NT2/D1 (cell line): ENCODE data around the gene PLXNC1.

Experiments
- DNase-seq: peaks from one replicate; pipeline ENCODE4 v3.0.0-alpha.2; 2011; ENCODE audit warnings: low read depth, low spot score
- H3K27me3 ChIP-seq: 2 replicates; pipeline ENCODE4 v1.6.0; 2011; ENCODE audit warnings: mild to moderate bottlenecking; ENCODE audit not compliant: insufficient read length, insufficient read depth
- H3K36me3 ChIP-seq: 2 replicates; pipeline ENCODE4 v1.6.1; 2011; ENCODE audit warnings: mild to moderate bottlenecking, low read length, mixed read lengths; ENCODE audit not compliant: insufficient read depth, insufficient read length
- H3K4me1 ChIP-seq: 2 replicates; pipeline ENCODE4 v1.5.1; 2011; ENCODE audit not compliant: insufficient read depth, insufficient read length
- H3K4me3 ChIP-seq: 2 replicates; pipeline ENCODE4 v1.5.1; 2011; ENCODE audit warnings: low read depth; ENCODE audit not compliant: insufficient read length
- H3K9ac ChIP-seq: 2 replicates; pipeline ENCODE4 v1.6.0; 2011; ENCODE audit warnings: low read depth; ENCODE audit not compliant: insufficient read length
- H3K9me3 ChIP-seq: 2 replicates; pipeline ENCODE4 v1.5.1; 2011; ENCODE audit warnings: mild to moderate bottlenecking, low read length; ENCODE audit not compliant: insufficient read depth
- SUZ12 ChIP-seq: IDR thresholded peaks from 2 replicates; pipeline ENCODE4 v1.6.1; 2011; ENCODE audit not compliant: insufficient read length, insufficient read depth; ENCODE audit errors: extremely low read depth
- YY1 ChIP-seq: IDR thresholded peaks from 2 replicates; pipeline ENCODE4 v1.6.1; 2011; ENCODE audit not compliant: insufficient read length, insufficient read depth
- ZNF274 ChIP-seq: IDR thresholded peaks from 2 replicates; pipeline ENCODE4 v1.6.1; 2011; ENCODE audit warnings: mild to moderate bottlenecking, low read depth, low read length

Gene PLXNC1

DNA sequence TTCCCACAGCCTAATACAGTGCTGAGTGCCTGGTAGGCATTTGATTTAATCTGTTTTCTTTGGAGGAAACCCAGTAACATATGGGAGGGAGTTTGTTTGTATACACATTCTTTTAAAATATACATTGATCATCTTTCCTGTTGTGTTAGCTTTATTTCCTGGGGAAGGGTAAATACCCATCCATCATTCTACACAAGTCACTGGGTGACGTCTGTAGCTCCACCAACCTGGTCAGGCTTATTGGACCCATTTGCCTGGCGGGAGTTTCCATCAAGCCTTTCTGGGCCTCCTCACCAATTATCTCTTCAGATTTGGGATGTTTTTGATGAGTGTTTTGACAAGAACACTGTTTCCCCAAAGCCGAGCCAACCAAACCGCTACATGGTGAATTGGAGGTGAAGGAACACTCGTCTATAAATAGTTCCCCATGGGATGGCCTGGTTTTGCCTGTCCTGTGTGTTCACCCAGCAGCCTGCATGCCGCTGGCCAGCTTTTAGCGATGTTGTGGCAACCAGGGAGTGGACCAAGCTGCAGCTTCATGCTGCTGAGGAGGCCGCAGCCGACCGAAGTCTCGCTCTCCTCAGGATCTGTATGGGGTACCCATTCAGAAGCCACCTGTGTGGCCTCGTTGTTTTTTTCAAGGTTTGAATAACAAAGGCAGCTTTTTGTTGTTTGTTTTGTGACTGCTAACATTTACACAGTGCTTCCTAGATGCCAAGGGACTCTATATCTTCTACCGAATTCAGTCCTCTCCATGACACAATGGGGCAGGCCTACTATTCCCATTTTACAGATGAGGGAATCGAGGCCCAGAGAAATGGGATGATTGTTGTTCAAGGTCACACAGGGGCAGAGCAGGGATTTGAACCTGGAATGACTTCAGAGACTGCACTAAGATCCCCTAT, 22.6 kb downstream of the PLXNC1 start:
- no peak for TF ChIP-seq SUZ12
- no peak for TF ChIP-seq YY1
- Histone ChIP-seq H3K9me3 (no peaks in the 10 kb centered on the region), H3K4me3 (no peak overlapping the region), H3K9ac (no peak overlapping the region), H3K4me1 (peaks cover 10% of the 10 kb centered on the region), H3K36me3 (no peaks in the 10 kb centered on the region), H3K27me3 (no peaks in the 10 kb centered on the region)
- DNase-seq, result no peak

GRCh38 chr12:94171595-94171930, 23.2 kb downstream of the PLXNC1 start:
- peaks cover 10% of the 10 kb centered on the region for H3K4me1 ChIP-seq
- H3K4me3 ChIP-seq, result no peak overlapping the region
- no peak overlapping the region for H3K9ac ChIP-seq
- DNase-seq, result no peak
- no peaks in the 10 kb centered on the region for H3K9me3 ChIP-seq
- H3K36me3 ChIP-seq, result no peaks in the 10 kb centered on the region
- no peaks in the 10 kb centered on the region for H3K27me3 ChIP-seq
- TF ChIP-seq YY1 (no peak), SUZ12 (no peak), ZNF274 (no peak)

- H3K36me3 ChIP-seq, result no peaks in the 10 kb centered on the region
- H3K27me3 ChIP-seq, result no peaks in the 10 kb centered on the region
- H3K9me3 ChIP-seq, result no peaks in the 10 kb centered on the region
- no peak overlapping the region for H3K4me3 ChIP-seq
- no peak for DNase-seq
- H3K4me1 ChIP-seq, result peaks cover 10% of the 10 kb centered on the region
- TF ChIP-seq SUZ12 (no peak), YY1 (no peak), ZNF274 (no peak)
- no peak overlapping the region for H3K9ac ChIP-seq
Measured at GRCh38 chr12:94172031-94172430, 23.7 kb downstream of the PLXNC1 start.

GRCh38 chr12:94172973-94173372, 24.6 kb downstream of the PLXNC1 start:
- peaks cover 10% of the 10 kb centered on the region for H3K4me1 ChIP-seq
- H3K9ac ChIP-seq, result no peak overlapping the region
- peaks cover 5% of the 10 kb centered on the region; the same call in 1 of the 2 replicates for H3K9me3 ChIP-seq
- H3K36me3 ChIP-seq, result no peaks in the 10 kb centered on the region
- H3K27me3 ChIP-seq, result no peaks in the 10 kb centered on the region
- no peak for DNase-seq
- no peak for TF ChIP-seq SUZ12
- no peak for TF ChIP-seq YY1
- TF ChIP-seq ZNF274, result no peak
- no peak overlapping the region for H3K4me3 ChIP-seq

DNA sequence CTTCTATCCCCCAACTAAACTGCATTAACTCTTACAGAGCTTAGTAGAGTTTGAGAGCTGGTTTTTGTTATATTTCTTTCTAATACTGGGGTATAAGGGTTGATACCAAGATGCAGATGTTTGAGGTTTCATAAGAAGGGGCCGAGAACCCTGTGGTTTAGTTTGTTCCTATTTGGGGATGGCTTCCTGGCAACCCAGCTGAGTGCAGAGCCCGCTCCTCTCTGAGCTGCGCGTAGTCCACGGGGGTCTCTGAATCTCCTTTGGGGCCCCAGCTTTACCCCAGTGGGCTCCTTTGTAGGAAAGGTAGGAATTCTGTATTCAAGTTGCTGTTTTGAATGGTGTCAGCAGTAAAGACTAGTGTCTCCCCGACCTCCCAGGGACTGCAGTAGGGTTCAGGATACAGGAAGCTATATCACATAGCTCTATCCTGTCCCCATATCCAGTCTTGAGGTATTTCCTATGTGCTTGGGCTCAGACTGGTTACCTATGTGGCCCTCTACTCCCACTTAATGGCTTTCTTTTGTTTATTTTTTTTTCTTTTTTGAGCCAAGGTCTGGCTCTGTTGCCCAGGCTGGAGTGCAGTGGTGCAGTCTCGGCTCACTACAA, 25.4 kb downstream of the PLXNC1 start:
- Histone ChIP-seq H3K9ac (no peak overlapping the region), H3K9me3 (peaks cover 9% of the 10 kb centered on the region; the same call in 1 of the 2 replicates), H3K36me3 (no peaks in the 10 kb centered on the region), H3K4me1 (peaks cover 10% of the 10 kb centered on the region), H3K27me3 (no peaks in the 10 kb centered on the region), H3K4me3 (no peak overlapping the region)
- DNase-seq, result no peak
- TF ChIP-seq SUZ12, result no peak
- no peak for TF ChIP-seq ZNF274
- TF ChIP-seq YY1, result no peak

DNA sequence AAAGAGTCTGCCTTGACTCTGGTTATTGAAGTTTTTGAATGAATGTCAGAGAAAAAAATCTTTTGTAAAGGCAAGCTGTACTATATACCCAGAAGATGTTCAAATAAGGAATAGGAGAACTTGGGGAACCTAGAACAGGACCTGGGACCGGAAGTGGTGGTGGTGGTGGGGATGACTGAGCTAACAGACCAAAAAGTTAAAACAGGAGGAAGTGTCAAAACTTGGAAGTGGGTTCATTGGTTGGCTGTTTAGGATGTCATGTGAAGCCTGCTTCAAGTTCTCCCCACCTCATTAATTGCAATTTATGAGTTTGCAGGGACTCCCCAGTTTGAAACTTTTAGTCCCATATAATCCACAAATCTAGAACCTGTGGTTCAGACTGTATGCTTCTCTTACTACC, 26.2 kb downstream of the PLXNC1 start:
- Histone ChIP-seq H3K36me3 (no peaks in the 10 kb centered on the region), H3K9me3 (peaks cover 9% of the 10 kb centered on the region; the same call in 1 of the 2 replicates), H3K4me1 (peaks cover 10% of the 10 kb centered on the region), H3K9ac (no peak overlapping the region), H3K4me3 (no peak overlapping the region), H3K27me3 (no peaks in the 10 kb centered on the region)
- no peak for DNase-seq
- no peak for TF ChIP-seq ZNF274
- TF ChIP-seq YY1, result no peak
- no peak for TF ChIP-seq SUZ12
